SK-N-SH (cell line): ENCODE results near the gene MYO1D. TPM values are rescaled to one million over a fixed set of nuclear protein-coding genes. Genes with fewer than 3 reads are reported as not detected.

ENCODE experiments used
- CTCF ChIA-PET: fragments of 300-600, 350-600 bp; formaldehyde crosslinking; extraction: SDS; loops from one replicate; lab custom pipeline; 2021; lab: Yijun Ruan, JAX
- POLR2A ChIA-PET: fragments of 350-600 bp; sonication (Branson Sonifier 250); formaldehyde crosslinking; extraction: SDS; loops from one replicate; lab custom pipeline; 2020; ENCODE audit warnings: antibody characterized with exemption, inconsistent platforms; lab: Yijun Ruan, JAX
- DNase-seq: peaks from one replicate; pipeline ENCODE4 v3.0.0; 2012
- H2AFZ ChIP-seq: fragments of 200-600 bp; sonication (generic); 2 replicates; pipeline ENCODE4 v1.8.1; 2016; ENCODE audit warnings: antibody characterized with exemption, mild to moderate bottlenecking, low read depth
- H3F3A ChIP-seq: fragments of 200-600 bp; sonication (generic); replicated peaks from 2 replicates; pipeline ENCODE3; 2016; ENCODE audit warnings: antibody characterized with exemption, mild to moderate bottlenecking; ENCODE audit not compliant: insufficient read depth
- H3K27ac ChIP-seq, 2 experiments: fragments of 200-500 bp in 1 of 2; fragments of 200-600 bp in 1 of 2; sonication (Bioruptor generic) in 1 of 2; sonication (generic), shearing (Covaris generic) in 1 of 2; 2 replicates each; pipeline versions ENCODE4 v1.5.1 to v1.6.1; 2014 to 2016; ENCODE audit warnings: low read depth in 2 of 2, inconsistent platforms in 1 of 2, low read length in 1 of 2, mild to moderate bottlenecking in 1 of 2, mixed read lengths in 1 of 2
- H3K27me3 ChIP-seq: fragments of 200-600 bp; sonication (generic), shearing (Covaris generic); 2 replicates; pipeline ENCODE4 v1.6.1; 2016; ENCODE audit warnings: mixed run types; ENCODE audit not compliant: insufficient read depth
- H3K36me3 ChIP-seq, 2 experiments: fragments of 200-500 bp in 1 of 2; fragments of 200-600 bp in 1 of 2; sonication (Bioruptor generic) in 1 of 2; sonication (generic) in 1 of 2; replicated peaks in 1 of 2; 2 replicates each; pipeline versions ENCODE3 to v1.5.1; 2014 to 2016; ENCODE audit warnings: low read length in 1 of 2, mild to moderate bottlenecking in 1 of 2; ENCODE audit not compliant: insufficient read depth in 2 of 2, control insufficient read depth in 1 of 2
- H3K4me1 ChIP-seq, 2 experiments: fragments of 200-500 bp in 1 of 2; fragments of 200-600 bp in 1 of 2; sonication (Bioruptor generic) in 1 of 2; sonication (generic), shearing (Covaris generic) in 1 of 2; 2 replicates each; pipeline versions ENCODE4 v1.5.1 to v1.6.1; 2014 to 2016; ENCODE audit warnings: low read depth in 1 of 2, low read length in 1 of 2, mixed run types in 1 of 2; ENCODE audit not compliant: insufficient read depth in 2 of 2, control insufficient read depth in 1 of 2
- H3K4me2 ChIP-seq: fragments of 200-600 bp; sonication (generic), shearing (Covaris generic); 2 replicates; pipeline ENCODE4 v1.6.1; 2017; ENCODE audit warnings: mixed run types
- H3K4me3 ChIP-seq, 2 experiments: fragments of 200-500 bp in 1 of 2; fragments of 200-600 bp in 1 of 2; sonication (Bioruptor generic) in 1 of 2; sonication (generic), shearing (Covaris generic) in 1 of 2; 2 replicates each; pipeline versions ENCODE4 v1.5.1 to v1.8.1; 2014 to 2016; ENCODE audit warnings: low read depth in 2 of 2, inconsistent platforms in 1 of 2, low read length in 1 of 2, mild to moderate bottlenecking in 1 of 2, mixed read lengths in 1 of 2, moderate library complexity in 1 of 2
- H3K79me2 ChIP-seq: fragments of 200-600 bp; sonication (generic); 2 replicates; pipeline ENCODE4 v1.8.1; 2017; ENCODE audit warnings: mild to moderate bottlenecking; ENCODE audit not compliant: insufficient read depth
- H3K9ac ChIP-seq: fragments of 200-600 bp; sonication (generic); 2 replicates; pipeline ENCODE4 v1.6.1; 2017; ENCODE audit warnings: mixed run types
- H3K9me2 ChIP-seq: fragments of 200-600 bp; sonication (generic); 2 replicates; pipeline ENCODE4 v1.6.1; 2017; ENCODE audit warnings: mixed run types
- H3K9me3 ChIP-seq: fragments of 200-600 bp; sonication (generic); 2 replicates; pipeline ENCODE4 v1.6.1; 2017; ENCODE audit warnings: mixed run types, mild to moderate bottlenecking, moderate library complexity
- H4K20me1 ChIP-seq: fragments of 200-600 bp; sonication (generic); 2 replicates; pipeline ENCODE4 v1.6.1; 2017; ENCODE audit warnings: mild to moderate bottlenecking, mixed run types; ENCODE audit not compliant: insufficient read depth
- CHD2 ChIP-seq: fragments of 150-350 bp; IDR thresholded peaks from 2 replicates; pipeline ENCODE4 v1.6.1; 2018; ENCODE audit warnings: low read length; ENCODE audit not compliant: partially characterized antibody
- ELF1 ChIP-seq: IDR thresholded peaks from 2 replicates; pipeline ENCODE4 v1.4.0; 2012
- EP300 ChIP-seq, 2 experiments: IDR thresholded peaks; 2 replicates each; pipeline versions ENCODE4 v1.4.0 to v1.6.1; 2012; ENCODE audit warnings: borderline replicate concordance in 1 of 2, low read depth in 1 of 2, low read length in 1 of 2
- EZH2phosphoT487 ChIP-seq: fragments of 200-600 bp; sonication (generic); IDR thresholded peaks from 2 replicates; pipeline ENCODE4 v1.6.1; 2017; ENCODE audit warnings: low read depth, mixed run types, mild to moderate bottlenecking, antibody characterized with exemption, moderate library complexity, borderline replicate concordance
- FOXM1 ChIP-seq: IDR thresholded peaks from 2 replicates; pipeline ENCODE4 v1.4.0; 2012; ENCODE audit warnings: low read depth, mild to moderate bottlenecking
- GABPA ChIP-seq: IDR thresholded peaks from 2 replicates; pipeline ENCODE4 v1.4.0; 2012; ENCODE audit warnings: low read depth, mild to moderate bottlenecking
- GATA2 ChIP-seq: sonication (generic); formaldehyde crosslinking; IDR thresholded peaks from 2 replicates; pipeline ENCODE4 v1.5.0; 2020; ENCODE audit warnings: mild to moderate bottlenecking, missing genetic modification reagents
- JUND ChIP-seq: IDR thresholded peaks from 2 replicates; pipeline ENCODE4 v1.4.0; 2012
- MXI1 ChIP-seq: IDR thresholded peaks from 2 replicates; pipeline ENCODE4 v1.6.1; 2012; ENCODE audit warnings: mild to moderate bottlenecking, low read depth, low read length, improper control_type of control experiment
- NRF1 ChIP-seq: IDR thresholded peaks from 2 replicates; pipeline ENCODE4 v1.6.1; 2012; ENCODE audit warnings: low read depth, mild to moderate bottlenecking, low read length
- RAD21 ChIP-seq: IDR thresholded peaks from 2 replicates; pipeline ENCODE4 v1.6.1; 2012; ENCODE audit warnings: mild to moderate bottlenecking, low read length
- RCOR1 ChIP-seq: fragments of 150-350 bp; IDR thresholded peaks from 2 replicates; pipeline ENCODE4 v1.6.1; 2017; ENCODE audit warnings: antibody characterized with exemption, low read length
- RFX5 ChIP-seq: IDR thresholded peaks from 2 replicates; pipeline ENCODE4 v1.6.1; 2012; ENCODE audit warnings: mild to moderate bottlenecking, improper control_type of control experiment, low read length
- SMC3 ChIP-seq: IDR thresholded peaks from 2 replicates; pipeline ENCODE4 v1.6.1; 2012; ENCODE audit warnings: low read depth, low read length, improper control_type of control experiment
- TAF1 ChIP-seq: IDR thresholded peaks from 2 replicates; pipeline ENCODE4 v1.6.1; 2012; ENCODE audit warnings: low read depth, mild to moderate bottlenecking, low read length, moderate library complexity, borderline replicate concordance
- TEAD4 ChIP-seq: IDR thresholded peaks from 2 replicates; pipeline ENCODE4 v1.4.0; 2012; ENCODE audit warnings: mild to moderate bottlenecking, borderline replicate concordance; ENCODE audit not compliant: insufficient read depth
- USF2 ChIP-seq: fragments of 150-350 bp; IDR thresholded peaks from 2 replicates; pipeline ENCODE4 v1.6.1; 2017; ENCODE audit warnings: antibody characterized with exemption, low read length, low read depth, borderline replicate concordance
- YY1 ChIP-seq: IDR thresholded peaks from 2 replicates; pipeline ENCODE4 v1.4.0; 2012; ENCODE audit warnings: low read depth, mild to moderate bottlenecking
- WGBS: methylation state at CpG from one replicate; pipeline ENCODE4 v1.1.6; 2017; ENCODE audit warnings: low lambda C conversion rate; 5-methylcytosine and 5-hydroxymethylcytosine counted together
- polyA plus RNA-seq, 3 experiments: library from polyadenylated mRNA; depleted of rRNA; stranded (reverse); fragments of >200 nt; gene quantifications; 2 replicates each; pipeline ENCODE4 v1.2.3, GENCODE V29; 2012
- TF ChIP-seq, protein P1 (sequence below): IDR thresholded peaks from 2 replicates; pipeline ENCODE4 v1.4.0; 2012; ENCODE audit warnings: low read depth
- TF ChIP-seq, protein P2 (sequence below): fragments of 150-350 bp; IDR thresholded peaks from 2 replicates; pipeline ENCODE4 v1.6.1; 2016; ENCODE audit warnings: mild to moderate bottlenecking, low read depth, low read length

MYO1D gene
- polyA plus RNA-seq, 1 of the 3 experiments (the other 2 are of a cell fraction), result 20.4 TPM

- ChIA-PET POLR2A (no interaction called here), CTCF (interaction anchor here (1.6 kb wide), 1 partner anchor 27 kb away, joined by 5 read pairs; the partner anchor contains the start of gene MYO1D)
- H3K9me2 ChIP-seq, result no peaks in the 10 kb centered on the region
- H3K27ac ChIP-seq, result no peak overlapping the region
- no peaks in the 10 kb centered on the region for H3K79me2 ChIP-seq
- WGBS, result 44% methylated on average over 5 of the region's 5 CpGs
- no peak overlapping the region for H3K9ac ChIP-seq
- H3K36me3 ChIP-seq, result no peaks in the 10 kb centered on the region
- no peaks in the 10 kb centered on the region for H3F3A ChIP-seq
- H3K9me3 ChIP-seq, result peaks cover 5% of the 10 kb centered on the region
- H4K20me1 ChIP-seq, result no peaks in the 10 kb centered on the region
- no peaks in the 10 kb centered on the region; the same call in 1 of the 2 replicates for H3K27me3 ChIP-seq
- no peaks in the 10 kb centered on the region for H3K4me1 ChIP-seq
- no peak for TF ChIP-seq YY1
- TF ChIP-seq USF2, result no peak
- no peak for TF ChIP-seq GATA2 (CRISPR knock-in tag)
- TF ChIP-seq NRF1, result no peak
- no peak for TF ChIP-seq RCOR1
- no peak for TF ChIP-seq SMC3
- no peak for TF ChIP-seq CHD2
- TF ChIP-seq, protein P1, sequence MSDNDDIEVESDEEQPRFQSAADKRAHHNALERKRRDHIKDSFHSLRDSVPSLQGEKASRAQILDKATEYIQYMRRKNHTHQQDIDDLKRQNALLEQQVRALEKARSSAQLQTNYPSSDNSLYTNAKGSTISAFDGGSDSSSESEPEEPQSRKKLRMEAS, result no peak
- TF ChIP-seq TAF1, result no peak
- no peak for TF ChIP-seq RFX5
- TF ChIP-seq ELF1, result no peak
- TF ChIP-seq FOXM1, result no peak
- no peak for TF ChIP-seq GABPA
- no peak for TF ChIP-seq EP300 (IDR thresholded peaks at IDR 0.05; ENCODE audit: borderline replicate concordance in 1 of 2, low read depth in 1 of 2, low read length in 1 of 2)
- TF ChIP-seq, protein P2, sequence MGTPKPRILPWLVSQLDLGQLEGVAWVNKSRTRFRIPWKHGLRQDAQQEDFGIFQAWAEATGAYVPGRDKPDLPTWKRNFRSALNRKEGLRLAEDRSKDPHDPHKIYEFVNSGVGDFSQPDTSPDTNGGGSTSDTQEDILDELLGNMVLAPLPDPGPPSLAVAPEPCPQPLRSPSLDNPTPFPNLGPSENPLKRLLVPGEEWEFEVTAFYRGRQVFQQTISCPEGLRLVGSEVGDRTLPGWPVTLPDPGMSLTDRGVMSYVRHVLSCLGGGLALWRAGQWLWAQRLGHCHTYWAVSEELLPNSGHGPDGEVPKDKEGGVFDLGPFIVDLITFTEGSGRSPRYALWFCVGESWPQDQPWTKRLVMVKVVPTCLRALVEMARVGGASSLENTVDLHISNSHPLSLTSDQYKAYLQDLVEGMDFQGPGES, result no peak
- TF ChIP-seq MXI1, result no peak
- no peak for TF ChIP-seq TEAD4
- TF ChIP-seq JUND, result no peak
- TF ChIP-seq RAD21, result no peak
- no peak for TF ChIP-seq EZH2phosphoT487
- H2AFZ ChIP-seq, result no peak overlapping the region
- H3K4me3 ChIP-seq, result no peak overlapping the region
- H3K4me2 ChIP-seq, result no peak overlapping the region
- no peak for DNase-seq
These were observed 27.1 kb upstream of the MYO1D start for GRCh38 chr17:32903774-32904673.
